Activated CD8-positive, alpha-beta memory T cell treated with anti-CD3 and anti-CD28 coated beads, Interleukin-2, amount 50 U/mL, for 1 hour (primary cell): ENCODE measurements around the gene LRCH2.

Experiments
- DNase-seq: peaks from one replicate; pipeline ENCODE4 v3.0.0-alpha.2; 2020; ENCODE audit errors: extremely low read depth

The LRCH2 gene

DNA sequence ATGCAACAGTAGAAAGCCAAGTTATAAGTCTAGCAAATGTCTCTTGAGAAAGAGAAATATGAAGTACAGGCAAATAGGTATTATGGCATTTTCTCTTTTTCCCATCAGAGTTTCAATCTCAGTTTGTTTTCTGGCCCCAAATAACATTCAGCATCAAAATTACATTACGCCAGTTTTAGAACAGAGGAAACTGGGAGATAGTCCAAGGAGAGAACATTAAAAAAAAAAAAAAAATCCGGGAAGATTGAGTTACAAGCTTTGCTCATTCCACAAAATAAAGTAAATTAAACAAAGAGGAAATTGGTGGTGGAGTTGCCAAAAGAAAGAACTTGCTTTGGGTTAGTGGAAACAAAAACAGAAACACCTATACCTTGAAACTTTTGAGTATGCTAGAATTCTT, 166.1 kb downstream of the LRCH2 start:
- no peak for DNase-seq

DNA sequence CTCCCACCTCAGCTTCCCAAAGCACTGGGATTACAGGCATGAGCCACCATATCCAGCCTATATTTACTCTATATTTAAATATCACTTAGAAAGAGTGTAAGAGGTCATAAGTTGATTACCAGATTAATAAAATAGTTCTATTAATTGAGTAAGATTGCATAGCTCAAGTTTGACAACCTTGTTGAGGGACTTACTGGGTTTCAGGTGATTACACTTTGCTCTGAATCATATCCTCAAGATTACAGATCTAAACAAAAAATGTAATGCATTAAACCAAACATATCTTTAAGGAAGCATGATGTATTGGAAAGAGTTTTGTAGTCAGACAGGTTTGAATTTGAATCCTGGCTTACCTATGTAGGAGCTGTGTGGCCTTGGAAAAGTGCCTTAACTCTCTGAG, 168.6 kb downstream of the LRCH2 start:
- no peak for DNase-seq
